Heart right ventricle (tissue), 16 donors: ENCODE measurements around the gene ALLC. TPM values are rescaled to one million over a fixed set of nuclear protein-coding genes. Genes with fewer than 3 reads are reported as not detected.

ENCODE experiments used
- ATAC-seq, 8 donors: fragments of 200-7000 bp; cut with Tn5 transposase; one replicate each; pipeline ENCODE4 v1.9.1; 2020; ENCODE audit warnings: mild to moderate bottlenecking in 8 of 8, moderate library complexity in 8 of 8, moderate number of reproducible peaks in 1 of 8
- DNase-seq, 2 donors: peaks; one replicate each; pipeline ENCODE4 v3.0.0-alpha.2; 2020
- H3K27ac ChIP-seq, 10 donors: fragments of 200-600 bp; sonication (generic) in 2 of 10; one replicate each; pipeline versions ENCODE4 v1.5.0 to v1.8.0; 2020 to 2022; ENCODE audit warnings: mild to moderate bottlenecking in 3 of 10
- H3K27me3 ChIP-seq, 7 donors: fragments of 200-600 bp; one replicate each; pipeline ENCODE4 v1.8.0; 2021 to 2022; ENCODE audit warnings: mild to moderate bottlenecking in 2 of 7
- H3K36me3 ChIP-seq, 9 donors: fragments of 200-600 bp; sonication (generic) in 1 of 9; one replicate each; pipeline versions ENCODE4 v1.5.0 to v1.8.0; 2020 to 2022; ENCODE audit warnings: mild to moderate bottlenecking in 2 of 9
- H3K4me1 ChIP-seq, 9 donors: fragments of 200-600 bp; sonication (generic) in 1 of 9; one replicate each; pipeline versions ENCODE4 v1.5.0 to v1.8.0; 2020 to 2022; ENCODE audit warnings: mild to moderate bottlenecking in 4 of 9
- H3K4me3 ChIP-seq, 10 donors: fragments of 200-600 bp; sonication (generic) in 2 of 10; one replicate each; pipeline versions ENCODE4 v1.5.0 to v1.8.0; 2020 to 2022; ENCODE audit warnings: mild to moderate bottlenecking in 7 of 10, moderate library complexity in 2 of 10
- H3K9me3 ChIP-seq, 11 donors: fragments of 200-600 bp in 10 of 11; sonication (generic) in 2 of 11; one replicate each; pipeline versions ENCODE4 v1.5.0 to v1.8.0; 2013 to 2022; ENCODE audit warnings: mild to moderate bottlenecking in 2 of 11, control low read depth in 1 of 11, moderate library complexity in 1 of 11
- WGBS, 2 donors: extraction: QIAGEN DNeasy Blood & Tissue Kit; methylation state at CpG; one replicate each; pipeline ENCODE4 v1.1.7; 2013; ENCODE audit warnings: inconsistent platforms in 1 of 2; 5-methylcytosine and 5-hydroxymethylcytosine counted together
- intact Hi-C, 10 donors: fragments of 100-400 bp; cut with DNase I; formaldehyde crosslinking; loops; one replicate each; pipeline versions ENCODE4 v1.11.1 to v1.14.2; 2022
- polyA plus RNA-seq, 2 donors: library from polyadenylated mRNA; stranded (reverse); fragments of 200-250 nt; gene quantifications; one replicate each; pipeline ENCODE4 v1.2.3, GENCODE V29; 2013
- total RNA-seq, 10 donors: library from RNA; stranded (reverse); fragmentation: NEBNext Ultra II Directional in 3 of 10; extraction: Animal tissue kit (Norgen Biotek cat#: 25700) in 3 of 10; gene quantifications; one replicate each; pipeline versions ENCODE4 v1.2.1 to v1.2.4, GENCODE V29; 2021 to 2023
- TF ChIP-seq, protein P1 (sequence below), 9 donors: fragments of 200-600 bp; sonication (generic) in 2 of 9; IDR thresholded peaks; one replicate each; pipeline versions ENCODE4 v1.5.0 to v1.8.0; 2021 to 2022; ENCODE audit warnings: antibody characterized with exemption in 9 of 9, mild to moderate bottlenecking in 5 of 9, moderate library complexity in 1 of 9
- donor health status: Arrhythmogenic right ventricular cardiomyopathy.
- donor health status: ischemic (EF 13 %, LVEDD 7.1; RV severe dilation, severe dysfunction).
- donor health status: healthy with polysubstance abuse.
- donor health status: DM: no; HTN: yes; CAD: no.
- donor health status: DM: no; HTN: no; CAD: no.
- donor health status: ischemic (EF 25% LVEDD 6.9; RV normal size, moderate dysfunction).
- donor health status: ischemic (EF 25% LVEDD 5.7; RV mildly dilated, moderate dysfunction).
- donor health status: healthy.
- donor health status: DM: yes; HTN: yes; CAD: no.
- donor health status: Ischemic cardiomyopathy.
- donor health status: ischemic (EF 35%, LVEDD 5.7; RV mildly dilated, moderate dysfunction).
- donor health status: nonischemic (EF 11% LVEDD 7.7; RV severe dilation, severe dysfunction).
- donor health status: DM: yes; HTN: yes; CAD: no.
- donor health status: PGD.
- donor health status: ischemic (EF 29% LVEDD 5.4; RV normal size, mild dysfunction).
- donor health status: nonischemic (EF 23%, LVEDD 6.1; RV moderate dilation, normal function).

ALLC gene
- total and polyA plus RNA-seq, 12 donors, result 0.59 TPM; not detected in 11

DNA sequence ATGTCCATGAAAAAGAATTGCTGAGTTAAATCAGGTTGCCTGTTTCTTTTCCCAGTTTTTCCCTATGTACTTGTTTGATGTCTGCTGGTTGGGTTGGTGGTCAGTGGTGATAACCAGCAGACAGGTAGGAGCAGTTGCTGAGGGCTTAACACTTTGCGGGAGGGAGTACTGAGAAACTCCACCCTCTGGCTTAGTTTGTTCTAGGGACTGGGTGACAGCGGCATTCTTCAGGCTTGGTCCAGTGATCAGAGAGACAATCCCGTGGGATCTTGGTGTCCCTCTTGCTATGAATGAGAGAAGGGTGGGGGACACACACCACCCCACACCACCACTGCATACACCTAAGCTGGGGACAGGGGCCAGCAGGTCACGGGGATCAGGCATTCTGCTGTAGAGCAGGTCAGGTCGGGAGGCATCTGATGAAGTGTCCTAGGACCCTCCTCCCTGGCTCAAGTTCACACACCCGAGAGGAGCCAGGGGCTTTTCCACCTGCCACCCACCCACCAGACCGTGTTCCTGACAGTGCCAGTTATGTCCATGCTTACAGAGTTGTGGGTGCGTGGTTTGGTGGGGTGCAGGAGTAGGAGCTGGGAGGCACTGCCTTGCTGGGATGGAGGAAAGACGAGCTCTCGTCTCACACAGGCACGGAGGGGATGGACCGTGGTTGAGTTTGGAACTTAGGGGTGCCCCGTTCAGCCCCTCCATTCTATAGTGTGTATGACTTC is 21.3 kb upstream of the ALLC start:
- no peak overlapping the region for H3K4me3 ChIP-seq
- no peaks in the 10 kb centered on the region for H3K9me3 ChIP-seq
- TF ChIP-seq, protein P1, sequence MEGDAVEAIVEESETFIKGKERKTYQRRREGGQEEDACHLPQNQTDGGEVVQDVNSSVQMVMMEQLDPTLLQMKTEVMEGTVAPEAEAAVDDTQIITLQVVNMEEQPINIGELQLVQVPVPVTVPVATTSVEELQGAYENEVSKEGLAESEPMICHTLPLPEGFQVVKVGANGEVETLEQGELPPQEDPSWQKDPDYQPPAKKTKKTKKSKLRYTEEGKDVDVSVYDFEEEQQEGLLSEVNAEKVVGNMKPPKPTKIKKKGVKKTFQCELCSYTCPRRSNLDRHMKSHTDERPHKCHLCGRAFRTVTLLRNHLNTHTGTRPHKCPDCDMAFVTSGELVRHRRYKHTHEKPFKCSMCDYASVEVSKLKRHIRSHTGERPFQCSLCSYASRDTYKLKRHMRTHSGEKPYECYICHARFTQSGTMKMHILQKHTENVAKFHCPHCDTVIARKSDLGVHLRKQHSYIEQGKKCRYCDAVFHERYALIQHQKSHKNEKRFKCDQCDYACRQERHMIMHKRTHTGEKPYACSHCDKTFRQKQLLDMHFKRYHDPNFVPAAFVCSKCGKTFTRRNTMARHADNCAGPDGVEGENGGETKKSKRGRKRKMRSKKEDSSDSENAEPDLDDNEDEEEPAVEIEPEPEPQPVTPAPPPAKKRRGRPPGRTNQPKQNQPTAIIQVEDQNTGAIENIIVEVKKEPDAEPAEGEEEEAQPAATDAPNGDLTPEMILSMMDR (IDR thresholded peaks at IDR 0.05), result no peak
- no peak overlapping the region for H3K27ac ChIP-seq
- 85 to 91% methylated on average over 13 of the region's 13 CpGs for WGBS, 2 donors
- DNase-seq (peak in 1 of 2 donors; percentile 1), ATAC-seq (no peak)
- intact Hi-C loops, result no loop called here
- H3K27me3 ChIP-seq, result no peaks in the 10 kb centered on the region
- H3K36me3 ChIP-seq, result no peaks in the 10 kb centered on the region
- no peaks in the 10 kb centered on the region for H3K4me1 ChIP-seq

- H3K27ac ChIP-seq, result no peak overlapping the region
- H3K9me3 ChIP-seq, result no peaks in the 10 kb centered on the region
- intact Hi-C loops, result no loop called here
- H3K4me1 ChIP-seq, result no peaks in the 10 kb centered on the region
- no peaks in the 10 kb centered on the region for H3K27me3 ChIP-seq
- ATAC-seq, result no peak
- DNase-seq, result no peak
- no peaks in the 10 kb centered on the region for H3K36me3 ChIP-seq
- H3K4me3 ChIP-seq, result no peak overlapping the region
- WGBS, 2 donors, result 83 to 86% methylated on average over 11 of the region's 11 CpGs
- TF ChIP-seq, protein P1 (IDR thresholded peaks at IDR 0.05), result no peak
Measured at GRCh38 chr2:3637311-3637675, 20.7 kb upstream of the ALLC start.

DNA sequence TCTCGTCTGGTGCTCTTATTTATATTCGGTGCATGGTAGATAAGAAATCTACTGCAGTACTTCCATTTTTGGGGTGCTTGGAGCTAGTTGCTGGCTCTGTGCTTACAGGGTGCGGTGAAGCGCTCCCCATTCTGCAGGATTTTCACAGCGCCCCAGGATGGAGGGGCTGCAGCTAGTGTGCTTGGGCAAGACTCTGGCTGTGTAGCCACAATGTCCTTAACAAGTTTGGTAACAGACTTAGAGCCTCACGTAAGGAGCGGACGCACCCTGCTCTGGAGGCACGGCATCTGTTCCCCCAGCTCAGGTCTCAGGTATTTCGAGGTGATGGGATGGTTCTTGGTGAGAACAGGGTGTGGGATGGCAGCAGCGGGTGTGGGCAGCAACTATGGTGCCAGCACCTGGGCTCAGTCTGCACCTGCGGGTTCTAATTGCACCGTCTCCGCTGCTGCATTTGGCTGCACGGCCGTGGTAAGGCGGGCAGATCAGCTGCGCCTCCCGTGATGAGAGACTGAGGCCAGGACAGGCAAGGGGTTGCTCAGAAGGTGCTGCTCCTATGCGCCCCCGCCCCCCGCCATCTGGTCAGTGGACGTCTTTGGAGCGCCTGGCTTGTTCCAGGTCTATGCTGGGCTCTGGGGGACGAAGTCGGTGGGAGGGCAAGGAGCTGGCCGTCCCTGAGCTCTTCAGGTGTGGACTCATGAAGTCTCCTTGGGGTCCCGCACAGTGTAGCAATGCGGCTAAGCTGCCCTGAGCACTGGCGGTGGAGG is 20.1 kb upstream of the ALLC start:
- H3K4me1 ChIP-seq, result no peaks in the 10 kb centered on the region

DNA sequence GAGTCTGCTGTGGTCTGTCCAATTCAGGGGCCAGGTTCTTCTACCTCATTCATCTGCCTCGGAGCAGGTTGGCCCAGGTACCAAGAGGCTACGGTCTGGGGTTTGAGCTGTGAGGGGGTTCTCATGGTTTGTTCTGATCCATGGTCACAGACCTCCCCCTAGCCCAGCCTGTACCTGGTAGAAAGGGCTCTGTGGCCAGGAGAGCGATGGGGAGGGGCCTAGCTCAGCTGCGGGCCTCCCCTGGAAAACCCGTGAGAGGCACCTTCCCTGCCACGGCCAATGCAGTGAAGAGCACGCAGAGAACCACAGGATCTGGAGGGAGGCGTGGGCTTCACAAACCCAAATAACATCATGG is 19.6 kb upstream of the ALLC start:
- TF ChIP-seq, protein P1 (IDR thresholded peaks at IDR 0.05), result no peak
- ATAC-seq (no peak), DNase-seq (no peak)
- Histone ChIP-seq H3K9me3 (no peaks in the 10 kb centered on the region), H3K36me3 (no peaks in the 10 kb centered on the region), H3K27ac (no peak overlapping the region), H3K4me3 (no peak overlapping the region), H3K27me3 (no peaks in the 10 kb centered on the region), H3K4me1 (no peaks in the 10 kb centered on the region)
- intact Hi-C loops, result no loop called here
- 93 to 95% methylated on average over 8 of the region's 8 CpGs for WGBS, 2 donors

More for the DNA sequence above, 20.1 kb upstream of the ALLC start:
- DNase-seq (peak in 1 of 2 donors; percentile 2), ATAC-seq (no peak)
- no peak overlapping the region for H3K4me3 ChIP-seq
- intact Hi-C loops, result no loop called here
- WGBS, 2 donors, result 93% methylated on average over 30 of the region's 30 CpGs
- no peaks in the 10 kb centered on the region for H3K27me3 ChIP-seq
- no peak overlapping the region for H3K27ac ChIP-seq
- TF ChIP-seq, protein P1 (IDR thresholded peaks at IDR 0.05), result no peak
- no peaks in the 10 kb centered on the region for H3K9me3 ChIP-seq
- no peaks in the 10 kb centered on the region for H3K36me3 ChIP-seq
